ENCODE data around the gene RBM45.
"Not testable (repeated sequence)": the region's sequence is repeated elsewhere in the genome, so short reads cannot be mapped to it uniquely, and the experiment has no call there.

RBM45 gene, protein sequence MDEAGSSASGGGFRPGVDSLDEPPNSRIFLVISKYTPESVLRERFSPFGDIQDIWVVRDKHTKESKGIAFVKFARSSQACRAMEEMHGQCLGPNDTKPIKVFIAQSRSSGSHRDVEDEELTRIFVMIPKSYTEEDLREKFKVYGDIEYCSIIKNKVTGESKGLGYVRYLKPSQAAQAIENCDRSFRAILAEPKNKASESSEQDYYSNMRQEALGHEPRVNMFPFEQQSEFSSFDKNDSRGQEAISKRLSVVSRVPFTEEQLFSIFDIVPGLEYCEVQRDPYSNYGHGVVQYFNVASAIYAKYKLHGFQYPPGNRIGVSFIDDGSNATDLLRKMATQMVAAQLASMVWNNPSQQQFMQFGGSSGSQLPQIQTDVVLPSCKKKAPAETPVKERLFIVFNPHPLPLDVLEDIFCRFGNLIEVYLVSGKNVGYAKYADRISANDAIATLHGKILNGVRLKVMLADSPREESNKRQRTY

DNA sequence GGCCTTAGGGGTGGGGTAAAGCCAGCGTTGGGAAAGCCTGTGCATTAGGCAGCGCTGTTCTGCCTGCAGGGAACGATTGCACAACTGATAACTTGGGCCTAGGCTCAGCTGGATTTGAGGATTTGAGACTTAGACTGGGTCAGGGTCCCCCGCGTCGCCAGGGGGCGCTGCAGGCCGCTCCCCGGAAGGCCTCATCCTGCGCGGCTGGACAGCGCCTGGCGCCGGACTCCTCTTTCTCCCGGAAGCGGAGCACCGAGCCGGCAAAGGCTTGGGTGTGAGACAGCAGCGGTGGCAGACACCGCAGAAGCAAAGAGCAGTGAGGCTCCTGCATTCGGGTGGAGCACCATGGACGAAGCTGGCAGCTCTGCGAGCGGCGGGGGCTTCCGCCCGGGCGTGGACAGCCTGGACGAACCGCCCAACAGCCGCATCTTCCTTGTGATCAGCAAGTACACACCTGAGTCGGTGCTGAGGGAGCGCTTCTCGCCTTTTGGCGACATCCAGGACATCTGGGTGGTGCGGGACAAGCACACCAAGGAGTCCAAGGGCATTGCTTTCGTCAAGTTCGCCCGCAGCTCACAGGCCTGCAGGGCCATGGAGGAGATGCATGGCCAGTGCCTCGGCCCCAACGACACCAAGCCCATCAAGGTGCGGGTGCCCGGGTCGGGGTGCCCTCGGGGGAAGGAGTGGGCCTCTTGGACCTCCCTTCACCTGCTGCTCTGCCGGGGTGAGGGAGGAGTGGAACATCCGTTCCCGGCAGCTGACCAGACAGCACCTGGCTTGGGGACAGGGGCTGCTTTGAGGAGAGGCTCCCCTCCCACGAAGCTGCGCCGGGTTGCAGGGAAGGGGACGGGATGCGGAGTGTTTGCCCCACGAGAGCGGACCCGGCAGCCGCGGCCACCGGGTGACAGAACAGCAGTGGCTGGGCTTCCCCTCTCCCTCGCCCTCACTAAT lies at the start of gene RBM45:
Gene RBM45, plus strand, starts transcription at position 236 of the 951 bp plus-strand sequence. Its CDS starts 110 bp downstream, at position 346.
- DNase-seq (peak; percentile 90), ATAC-seq (peak; percentile 98)

DNA sequence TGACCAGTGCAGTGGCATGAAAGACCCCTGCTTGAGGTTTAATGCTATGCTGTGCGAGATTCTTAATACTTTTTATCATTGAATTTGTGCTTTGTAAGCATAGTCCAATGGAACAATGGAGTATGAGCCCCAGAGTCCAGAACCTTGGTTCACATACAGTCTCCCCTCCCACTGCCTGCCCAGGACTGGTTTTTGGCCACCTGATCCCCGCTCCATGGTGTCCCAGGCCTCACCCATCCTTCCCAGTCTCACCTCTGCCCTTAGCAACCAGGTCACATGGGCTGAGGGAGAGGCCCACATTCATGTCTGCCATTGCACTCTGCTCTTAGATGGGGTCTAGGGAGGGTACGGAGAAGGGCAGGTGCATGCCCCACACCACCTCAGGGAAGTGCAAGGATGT lies 45.9 kb upstream of the RBM45 start:
- no peak for DNase-seq
- peak; percentile 19 for ATAC-seq

DNA sequence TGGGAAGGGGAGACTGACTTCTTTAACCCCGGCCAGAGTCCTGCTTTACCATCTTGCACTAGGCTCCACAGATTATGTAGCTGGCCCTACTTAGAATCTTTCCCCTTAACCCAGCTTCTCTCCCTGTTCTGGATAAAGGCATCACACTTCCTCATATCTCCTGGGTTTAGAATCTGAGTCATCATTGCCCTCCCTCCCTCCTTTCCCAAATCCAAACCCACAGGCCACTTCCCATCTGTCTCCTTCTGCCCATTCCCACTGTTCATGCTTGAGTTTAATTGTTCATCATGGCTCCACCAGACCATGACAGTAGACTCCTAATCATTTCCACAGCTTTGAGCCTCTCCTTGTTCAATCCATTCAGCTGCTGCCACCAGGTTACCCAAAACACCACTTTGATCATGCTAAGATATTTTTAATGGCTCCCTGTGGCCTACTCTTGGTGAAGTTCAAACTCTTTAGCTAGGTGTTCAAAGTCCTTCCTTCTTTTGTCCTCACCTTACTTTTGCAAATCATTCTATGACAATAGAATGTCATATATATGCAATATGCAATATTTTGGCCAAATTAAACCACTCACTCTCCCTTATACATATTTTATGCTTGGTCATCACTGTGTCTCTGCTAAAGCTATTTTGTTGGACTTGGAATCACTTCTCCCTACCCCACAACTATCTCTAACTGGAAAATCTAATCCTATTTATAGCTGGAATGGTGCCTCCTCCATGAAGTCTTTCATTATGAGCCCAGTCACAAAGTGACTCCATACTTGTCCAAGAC lies 45.2 kb upstream of the RBM45 start:
- ATAC-seq: no peak
- no peak for DNase-seq

DNA sequence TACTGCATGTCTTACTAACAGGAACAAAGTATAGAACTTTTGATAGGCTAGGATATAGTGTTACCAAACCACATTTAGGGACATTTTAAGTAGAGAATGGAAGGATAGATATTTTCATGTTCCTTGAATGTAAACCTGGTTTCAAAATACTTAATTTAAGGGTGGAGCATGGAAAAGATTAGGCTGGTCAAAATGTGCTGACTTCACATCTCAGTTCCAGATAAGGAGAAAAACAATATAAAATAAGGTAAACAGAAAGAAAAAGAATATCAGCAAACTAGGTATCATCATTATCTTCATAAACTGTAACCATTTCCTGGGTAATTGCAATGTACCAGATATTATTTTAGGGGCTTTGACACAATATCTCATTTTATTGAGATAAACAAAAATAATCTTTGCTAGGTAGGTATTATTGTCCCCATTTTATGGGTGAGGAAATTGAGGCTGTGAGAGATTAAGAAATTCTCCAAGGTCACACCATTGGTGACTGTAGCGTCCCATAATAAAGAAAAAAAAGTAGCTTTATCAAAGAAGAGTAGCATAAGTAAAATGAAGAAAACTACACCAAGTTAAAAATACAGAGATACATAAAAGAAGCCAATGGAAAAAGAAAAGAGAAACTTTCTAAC lies 43.3 kb upstream of the RBM45 start:
- no peak for ATAC-seq
- no peak for DNase-seq

DNA sequence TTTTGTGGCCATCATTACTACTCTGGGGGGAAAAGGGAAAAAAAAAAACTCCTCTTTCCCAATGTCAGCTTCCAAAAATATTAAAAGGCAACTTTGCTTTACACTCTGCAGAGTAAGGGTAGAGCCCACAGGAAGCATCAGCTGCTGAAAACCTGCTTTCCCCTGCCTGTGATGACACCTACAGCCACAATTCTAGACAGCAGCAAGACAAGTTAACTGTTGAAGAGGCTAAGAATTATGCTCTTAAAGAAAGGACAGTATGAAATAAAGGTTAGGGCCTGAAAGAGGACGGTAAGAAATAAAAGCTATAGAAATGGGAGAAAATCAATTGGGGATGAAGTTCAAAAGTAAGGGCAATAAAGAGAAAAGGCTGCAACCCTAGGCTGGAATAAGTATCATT lies 42.7 kb upstream of the RBM45 start:
- no peak for ATAC-seq
- DNase-seq: no peak

DNA sequence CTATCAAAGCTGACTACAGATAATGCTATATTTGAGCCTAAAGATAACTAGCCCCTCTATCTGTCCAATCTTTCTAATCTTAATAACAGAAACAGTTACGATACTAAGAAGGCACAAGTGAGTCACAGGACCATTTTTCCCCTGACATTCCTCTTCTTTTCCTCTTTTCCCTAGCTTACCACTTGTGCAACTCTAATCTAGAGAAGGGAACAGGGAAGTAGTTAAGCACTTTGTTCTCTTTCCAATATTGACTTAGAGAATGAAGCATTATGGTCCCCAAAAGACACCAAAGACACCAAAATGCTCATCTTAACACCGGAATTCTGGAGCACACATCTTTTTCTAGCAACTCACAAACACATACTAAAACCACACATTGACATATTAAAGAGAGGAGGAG lies 41.4 kb upstream of the RBM45 start:
- no peak for DNase-seq

DNA sequence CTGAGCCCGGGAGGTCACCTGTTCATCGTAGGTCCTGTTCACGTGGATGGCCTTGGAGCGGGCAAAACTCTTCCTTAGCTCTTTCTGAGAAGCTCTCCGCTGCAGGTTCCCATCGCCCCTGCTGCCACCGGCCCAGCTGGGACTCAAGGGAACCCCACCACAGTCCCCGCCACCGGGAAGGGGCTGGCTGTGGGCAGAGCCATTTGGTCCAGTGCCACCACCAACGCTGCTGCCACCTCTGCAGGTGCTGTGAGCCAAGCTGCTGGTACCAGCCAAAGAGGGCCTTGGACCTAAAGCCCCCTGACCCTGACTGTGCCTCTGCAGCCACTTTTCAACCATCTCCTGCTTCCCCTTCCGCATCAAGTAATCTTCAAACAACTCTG lies 40.2 kb upstream of the RBM45 start:
- DNase-seq (no peak), ATAC-seq (no peak)

More for the DNA sequence above, 41.4 kb upstream of the RBM45 start:
- no peak for ATAC-seq

DNA sequence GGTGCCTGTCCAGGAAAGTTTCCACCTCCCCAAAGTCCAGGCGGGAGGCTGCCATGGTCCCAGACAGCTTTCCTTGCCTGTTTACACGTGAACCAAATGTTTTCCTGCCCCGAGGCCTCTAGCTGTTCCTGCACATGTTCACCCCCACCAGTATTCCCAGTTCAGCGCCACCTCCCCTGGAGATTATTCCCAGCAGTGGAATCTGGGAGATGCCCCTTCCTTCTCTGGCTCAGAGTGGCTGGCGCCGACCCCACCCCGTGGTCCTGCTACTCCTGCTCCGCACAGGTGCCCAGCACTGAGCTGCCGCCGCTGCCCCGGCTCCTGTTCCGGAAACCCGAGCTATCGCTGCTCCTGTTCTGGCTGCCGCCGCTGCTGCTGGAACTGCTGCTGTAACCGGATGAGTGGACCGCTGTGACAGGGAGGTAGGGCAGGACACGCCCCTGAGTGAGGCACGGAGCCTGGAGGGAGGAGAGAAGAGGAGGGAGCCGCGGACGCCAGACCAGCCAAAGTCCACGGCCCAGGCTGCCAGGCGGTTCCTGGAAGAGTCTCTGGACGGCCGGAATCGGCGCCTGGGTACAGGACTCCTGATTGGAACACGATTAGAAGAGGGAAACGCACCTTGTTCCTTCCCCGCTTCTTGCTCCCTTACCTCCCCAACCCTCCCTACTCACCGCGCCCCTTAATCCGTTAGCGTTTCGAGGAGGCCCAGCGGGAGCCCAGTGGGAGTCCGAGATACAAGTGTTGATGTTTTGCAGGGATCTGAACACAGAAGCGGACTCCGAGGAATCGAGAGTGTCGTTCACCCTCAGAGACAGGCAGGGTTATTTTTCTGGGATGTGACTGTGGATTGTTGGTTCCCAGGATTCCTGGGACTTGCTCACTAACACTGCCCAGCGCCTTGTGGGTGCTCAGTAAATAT lies 39.6 kb upstream of the RBM45 start, which contains the start of gene PDE11A:
Gene PDE11A, minus strand, starts transcription at position 395 of the 919 bp plus-strand sequence. Its CDS starts 340 bp downstream, at position 55.
- ATAC-seq: peak; percentile 88
- peak; percentile 48 for DNase-seq

DNA sequence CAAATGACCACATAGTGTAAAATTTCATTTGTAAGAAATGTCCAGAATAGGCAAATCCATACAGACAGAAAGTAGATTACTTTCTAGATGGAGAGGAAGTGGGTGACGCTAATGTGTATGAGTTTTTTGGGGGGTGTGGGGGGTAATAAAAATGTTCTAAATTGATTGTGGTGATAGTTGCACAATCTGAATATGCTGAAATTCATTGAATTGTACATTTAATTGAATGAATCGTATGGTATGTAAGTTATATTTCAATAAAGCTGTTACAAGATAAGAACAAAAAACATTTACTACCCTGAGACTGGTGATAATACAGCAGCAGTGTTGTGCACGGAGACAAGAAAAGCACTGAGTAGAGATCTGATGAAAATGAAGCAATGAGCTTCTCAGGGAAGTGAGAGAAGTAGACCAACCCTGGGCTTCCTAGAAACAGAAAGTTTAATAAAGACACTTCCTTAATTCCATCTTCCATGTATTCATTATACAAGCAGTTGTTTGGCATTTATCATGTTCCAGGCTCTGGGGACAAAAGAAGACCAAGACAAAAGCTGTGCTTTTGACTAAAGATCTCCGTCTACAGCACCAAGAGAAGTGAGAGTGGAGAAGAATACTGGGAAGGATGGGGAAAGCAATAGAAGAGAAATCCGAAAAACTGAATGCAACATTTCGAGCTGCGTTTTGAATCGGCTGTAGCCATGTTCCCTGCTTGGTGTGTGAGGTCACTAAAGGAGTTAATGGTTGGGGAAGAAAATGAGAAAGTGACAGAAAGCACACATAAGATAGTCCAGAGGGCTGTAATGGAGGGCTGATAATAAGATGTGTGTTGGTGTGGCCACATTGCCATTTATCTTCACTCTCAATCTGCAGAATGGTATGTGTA lies 37.9 kb upstream of the RBM45 start:
- no peak for ATAC-seq
- DNase-seq: no peak

DNA sequence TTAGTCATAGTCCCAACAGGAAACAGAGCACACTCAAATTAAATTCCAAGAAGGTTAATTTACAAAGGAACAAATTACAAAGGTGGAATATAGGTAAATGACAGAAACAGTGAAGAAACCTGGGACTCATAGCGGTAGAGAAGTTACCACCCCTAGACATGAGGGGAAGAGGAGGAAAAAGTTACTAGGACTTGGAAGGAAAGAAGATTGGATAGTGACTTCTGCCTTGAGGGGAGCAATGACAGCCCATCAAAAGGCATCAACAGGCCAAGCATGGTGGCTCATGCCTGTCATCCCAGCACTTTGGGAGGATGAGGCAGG lies 37.3 kb upstream of the RBM45 start:
- DNase-seq (no peak), ATAC-seq (no peak)

DNA sequence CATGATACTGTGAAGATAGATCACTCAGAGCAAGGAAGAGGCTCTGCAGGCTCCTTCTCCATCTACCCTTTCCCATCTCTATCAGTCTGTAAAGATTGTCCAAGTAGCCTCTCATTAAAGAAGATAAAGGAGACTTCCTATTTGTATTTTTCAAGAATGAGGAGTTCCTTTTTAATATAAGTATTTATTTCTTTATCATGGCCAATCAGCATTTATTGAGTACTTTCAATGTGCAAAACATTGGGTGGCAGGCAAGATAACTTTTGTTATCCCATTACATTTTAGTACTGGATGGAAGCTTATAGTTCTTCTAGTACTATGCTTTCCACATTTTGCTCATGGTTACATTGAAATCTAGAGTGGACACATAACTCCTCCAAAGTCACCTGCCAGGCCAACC lies 36.1 kb upstream of the RBM45 start:
- DNase-seq: no peak
- no peak for ATAC-seq

DNA sequence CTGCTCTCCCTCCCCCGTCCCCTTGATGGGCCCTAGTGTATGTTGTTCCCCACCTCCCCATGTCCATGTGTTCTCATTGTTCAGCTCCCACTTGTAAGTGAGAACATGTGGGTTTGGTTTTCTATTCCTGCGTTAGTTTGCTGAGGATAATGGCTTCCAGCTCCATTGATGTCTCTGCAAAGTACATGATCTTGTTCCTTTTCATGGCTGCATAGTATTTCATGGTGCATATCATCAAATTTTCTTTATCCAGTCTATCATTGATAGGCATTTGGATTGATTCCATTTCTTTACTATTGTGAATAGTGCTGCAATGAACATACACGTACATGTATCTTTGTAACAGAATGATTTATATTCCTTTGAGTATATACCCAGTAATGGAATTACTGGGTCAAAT lies 33.0 kb upstream of the RBM45 start:
- not testable (repeated sequence) for ATAC-seq, DNase-seq

DNA sequence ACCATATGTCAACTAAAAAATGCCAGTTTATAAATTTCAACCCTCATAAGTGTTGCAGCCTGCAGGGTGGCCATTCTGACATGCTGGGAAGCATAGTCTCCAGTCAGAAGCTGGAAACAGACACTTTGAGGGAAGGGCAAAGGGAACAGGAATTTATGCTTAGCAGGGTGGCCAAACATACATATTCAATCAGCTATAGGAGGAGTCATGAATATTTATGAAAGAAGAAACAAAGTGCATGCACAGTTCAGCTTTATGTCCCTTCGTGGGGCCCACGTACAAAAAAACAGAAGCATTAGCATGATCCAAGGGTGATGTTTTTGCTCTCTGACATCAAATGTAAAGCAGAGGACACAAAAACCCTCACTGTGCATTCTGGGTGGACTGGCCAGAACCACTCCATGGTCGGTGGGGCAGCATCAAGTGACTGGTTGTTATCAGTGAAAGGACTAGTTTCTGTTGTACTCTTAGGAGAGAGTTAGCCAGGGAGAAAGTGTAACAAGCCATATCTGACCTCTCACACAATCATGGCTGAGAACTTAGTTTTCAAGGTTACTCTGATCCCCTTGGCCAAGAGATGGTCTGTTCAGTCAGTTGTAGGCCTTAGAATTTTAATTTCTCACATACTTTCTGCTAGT lies 29.7 kb upstream of the RBM45 start:
- ATAC-seq: no peak
- no peak for DNase-seq

DNA sequence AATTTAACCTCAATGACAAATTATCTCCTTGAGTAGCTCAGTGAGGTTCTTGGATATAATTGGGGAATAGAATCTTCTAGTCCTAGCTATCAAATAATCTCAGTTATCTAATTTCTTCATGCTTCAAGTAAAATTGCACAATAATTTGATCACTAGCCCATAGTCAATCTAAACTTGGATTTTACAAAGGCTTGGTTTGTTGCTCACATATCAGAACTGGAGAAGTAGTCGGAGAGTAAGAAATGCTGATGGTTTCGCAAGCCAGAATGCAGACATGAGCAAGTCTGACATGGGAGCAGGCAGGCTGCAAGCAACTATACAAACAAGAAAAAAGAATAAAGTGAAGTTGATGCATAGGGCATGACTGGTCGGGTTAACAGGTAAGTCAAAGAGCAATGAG lies 28.0 kb upstream of the RBM45 start:
- ATAC-seq (no peak), DNase-seq (no peak)

DNA sequence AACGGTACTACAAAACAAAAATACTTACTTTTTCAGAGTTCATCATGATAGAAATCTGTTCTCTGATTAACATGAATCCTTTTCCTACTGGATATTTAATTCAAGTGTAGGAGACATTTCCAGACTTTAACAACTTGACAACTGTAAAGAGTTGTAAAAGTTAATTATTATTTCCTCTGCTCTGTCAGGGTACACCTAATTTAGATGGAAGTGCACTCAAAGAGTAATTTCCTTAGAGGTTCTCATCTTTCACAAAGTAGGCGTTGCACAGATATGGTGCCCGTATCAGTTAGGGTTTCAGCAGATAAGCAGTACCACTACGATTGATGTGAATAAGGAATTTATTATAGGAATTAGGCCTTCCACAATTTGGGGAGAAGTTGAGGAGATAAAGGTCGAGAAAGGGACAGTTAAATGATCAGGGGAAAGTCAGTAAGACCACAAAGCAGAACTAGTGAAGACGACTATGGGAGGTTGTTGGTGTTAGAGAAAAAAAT lies 23.4 kb upstream of the RBM45 start:
- DNase-seq: no peak
- no peak for ATAC-seq

DNA sequence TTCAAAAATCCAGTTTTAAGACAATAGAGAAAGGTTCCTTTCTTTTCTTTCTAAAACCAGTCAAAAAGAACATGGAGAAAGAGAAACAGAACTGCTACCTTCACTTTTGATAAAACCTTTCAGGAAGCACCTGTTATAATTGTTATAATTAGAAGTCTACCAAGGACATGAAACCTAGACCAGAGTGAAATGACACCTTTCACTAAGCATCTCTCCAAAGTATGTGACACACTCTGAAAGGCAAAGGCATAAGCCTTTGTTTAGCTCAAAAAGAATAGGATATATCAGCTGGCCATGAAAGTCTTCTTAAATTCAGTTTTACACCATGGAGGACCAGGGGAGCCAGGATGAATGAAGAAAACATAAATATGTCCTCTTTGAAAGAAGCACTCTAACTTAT lies 18.8 kb upstream of the RBM45 start:
- ATAC-seq (no peak), DNase-seq (no peak)

DNA sequence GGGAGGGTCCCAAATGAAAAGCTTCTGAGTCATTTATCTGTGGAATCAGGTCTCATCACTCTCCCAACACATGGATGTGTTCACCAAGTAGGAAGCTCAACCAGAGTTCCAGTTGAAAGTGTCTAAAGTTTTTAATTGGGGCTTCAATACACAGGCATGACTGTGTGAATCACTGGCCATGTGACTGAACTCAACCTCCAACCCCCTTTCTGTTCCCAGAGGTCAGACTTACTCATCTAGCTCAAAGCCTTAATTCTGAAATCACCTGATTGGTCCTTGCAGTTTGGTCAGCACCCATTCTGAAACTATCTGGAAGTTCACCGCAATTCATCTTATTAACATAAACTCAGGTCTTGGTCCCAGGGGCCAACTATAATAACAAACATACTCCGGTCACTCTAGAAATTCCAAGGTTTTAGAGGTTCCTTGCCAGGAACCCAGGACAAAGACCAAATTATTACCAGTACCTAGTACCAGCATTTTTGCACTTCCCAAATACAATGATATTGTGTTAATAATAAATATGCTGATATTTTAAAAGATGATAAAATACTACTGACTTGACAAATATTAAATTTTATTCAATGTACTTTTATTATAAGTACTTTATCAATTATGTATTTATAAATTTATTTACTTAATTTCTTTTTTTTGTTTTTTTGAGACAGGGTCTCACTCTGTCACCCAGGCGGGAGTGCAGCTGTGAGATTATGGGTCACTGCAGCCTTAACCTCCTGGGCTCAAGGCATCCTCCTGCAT lies 10.7 kb upstream of the RBM45 start:
- DNase-seq: no peak
- no peak for ATAC-seq

DNA sequence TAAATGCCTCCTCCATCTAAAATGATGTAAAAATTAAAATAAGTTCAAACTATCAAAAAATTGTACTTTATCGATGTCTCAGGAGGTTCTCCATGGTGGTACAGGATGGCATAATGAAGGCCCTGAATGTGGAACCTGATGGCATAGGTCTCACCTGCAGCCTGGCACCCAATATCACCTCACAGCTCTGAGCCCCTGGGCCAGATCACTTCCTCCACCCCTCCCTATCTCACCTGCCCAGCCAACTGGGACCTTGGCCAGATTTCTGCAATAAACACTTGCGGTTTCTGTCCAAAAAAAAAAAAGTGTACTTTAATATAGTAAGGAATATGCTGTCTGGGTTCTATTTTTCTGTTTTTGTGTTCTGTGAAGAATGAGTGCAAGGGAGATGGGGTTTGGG lies 6.7 kb upstream of the RBM45 start:
- no peak for ATAC-seq
- DNase-seq: no peak
